ENCODE results near the gene NDOR1. TPM values are rescaled to one million over a fixed set of nuclear protein-coding genes. Genes with fewer than 3 reads are reported as not detected.

Gene NDOR1
- total RNA-seq, result 10 to 100 TPM in 3 of 4 donors, 1 to 10 TPM in 1; 9.0 to 16.6 (median 15.4) TPM

- Histone ChIP-seq H3K9me3 (no peaks in the 10 kb centered on the region), H3K4me3 (replicated peaks in 1 of 3) (peak within 1 kb of the TSS; percentile 74 to 99 (median 81)), H3K27me3 (no peaks in the 10 kb centered on the region), H3K27ac (peak within 1 kb of the TSS; percentile 41 to 73 (median 48)), H3K4me1 (peaks cover 30 to 47% of the 10 kb centered on the region in 2 donors), H3K36me3 (no peaks in the 10 kb centered on the region)
- DNase-seq, result peak; percentile 87 to 92
- WGBS, 2 donors, result 0 to 1% methylated on average over 5 to 20 of the region's 98 CpGs
- intact Hi-C loops (cut with DNase I), result no loop called here
- TF ChIP-seq POLR2A (IDR thresholded peaks at IDR 0.05) (peak; percentile 61 to 82), CTCF (IDR thresholded peaks at IDR 0.05) (no peak)
These were observed at the start of gene NDOR1, which contains the start of gene TMEM203 for GRCh38 chr9:137205126-137206069. Gene NDOR1 (plus strand): TSS chr9:137205700. CDS start chr9:137205778, 78 bp downstream. Gene TMEM203 (minus strand): TSS chr9:137205648. CDS start chr9:137205414, 234 bp downstream.

GRCh38 chr9:137156567-137157375 is 48.7 kb upstream of the NDOR1 start:
- TF ChIP-seq CTCF (IDR thresholded peaks at IDR 0.05), result no peak
- TF ChIP-seq POLR2A (IDR thresholded peaks at IDR 0.05), result no peak
- Histone ChIP-seq H3K9me3 (no peaks in the 10 kb centered on the region), H3K27ac (no peak overlapping the region), H3K4me1 (peaks cover 0 to 9% of the 10 kb centered on the region in 2 donors), H3K27me3 (peaks cover 30% of the 10 kb centered on the region), H3K4me3 (replicated peaks in 1 of 3) (no peak overlapping the region), H3K36me3 (no peaks in the 10 kb centered on the region)
- WGBS, 2 donors, result 4 to 5% methylated on average over 17 to 33 of the region's 65 CpGs
- intact Hi-C loops (cut with DNase I), result no loop called here
- no peak for DNase-seq

- Histone ChIP-seq H3K36me3 (no peaks in the 10 kb centered on the region), H3K4me1 (peaks cover 4 to 19% of the 10 kb centered on the region in 2 donors), H3K27me3 (peaks cover 39% of the 10 kb centered on the region), H3K9me3 (no peaks in the 10 kb centered on the region), H3K27ac (no peak overlapping the region), H3K4me3 (replicated peaks in 1 of 3) (no peak overlapping the region)
- WGBS, 2 donors, result 57 to 62% methylated on average over 11 to 19 of the region's 19 CpGs
- no peak for TF ChIP-seq POLR2A (IDR thresholded peaks at IDR 0.05)
- TF ChIP-seq CTCF (IDR thresholded peaks at IDR 0.05), result no peak
- DNase-seq, result no peak
- intact Hi-C loops (cut with DNase I), result no loop called here
These were observed 47.7 kb upstream of the NDOR1 start for GRCh38 chr9:137157618-137158415.

GRCh38 chr9:137158625-137159024 is 46.9 kb upstream of the NDOR1 start:
- intact Hi-C loops (cut with DNase I), result no loop called here
- TF ChIP-seq POLR2A (IDR thresholded peaks at IDR 0.05), result no peak
- no peak for TF ChIP-seq CTCF (IDR thresholded peaks at IDR 0.05)
- Histone ChIP-seq H3K27me3 (peaks cover 39% of the 10 kb centered on the region), H3K27ac (no peak overlapping the region), H3K4me3 (replicated peaks in 1 of 3) (no peak overlapping the region), H3K36me3 (no peaks in the 10 kb centered on the region), H3K9me3 (no peaks in the 10 kb centered on the region), H3K4me1 (peaks cover 9 to 26% of the 10 kb centered on the region in 2 donors)
- WGBS, 2 donors, result 27 to 51% methylated on average over 2 to 3 of the region's 4 CpGs
- DNase-seq, result no peak

Data from thyroid gland (tissue), 4 donors.